Measurements from ENCODE around the gene PDGFC. TPM values are rescaled to one million over a fixed set of nuclear protein-coding genes. Genes with fewer than 3 reads are reported as not detected.
A peak's percentile ranks its signal among the peaks of the same experiment; 100 is the strongest.

The PDGFC gene
- total RNA-seq, 1 donor: 42.8 TPM

DNA sequence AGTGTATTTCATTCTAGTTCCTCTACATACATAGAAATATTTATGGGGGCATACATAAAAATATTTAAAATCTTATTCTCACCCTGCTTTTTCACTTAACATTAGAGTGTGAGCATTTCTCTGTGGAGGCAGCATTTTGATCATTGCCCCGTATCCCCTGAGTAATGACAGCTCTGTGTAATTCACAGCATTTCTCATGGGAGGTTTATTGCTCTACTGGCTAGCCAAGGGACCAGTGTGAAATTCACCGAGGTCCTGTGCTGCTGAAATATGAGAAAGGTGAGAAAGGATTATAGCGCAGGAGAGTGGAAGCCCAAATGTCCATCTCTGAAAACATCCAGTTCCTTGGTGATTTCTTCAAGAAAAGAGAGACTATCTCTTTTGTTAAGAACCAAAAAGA, 22.9 kb downstream of the PDGFC start:
- DNase-seq (ENCODE audit: low read depth): no peak
- no peak overlapping the region for H3K4me3 ChIP-seq (ENCODE audit: low read depth, low read length)
- no peak for TF ChIP-seq CTCF (IDR thresholded peaks at IDR 0.05; ENCODE audit: insufficient read depth, low read length)

GRCh38 chr4:156948133-156948532, 23.5 kb downstream of the PDGFC start:
- no peak overlapping the region for H3K4me3 ChIP-seq (ENCODE audit: low read depth, low read length)
- TF ChIP-seq CTCF (IDR thresholded peaks at IDR 0.05; ENCODE audit: insufficient read depth, low read length): no peak
- no peak for DNase-seq (ENCODE audit: low read depth)

GRCh38 chr4:156946516-156947424, 24.8 kb downstream of the PDGFC start:
- peak; percentile 96 for DNase-seq (ENCODE audit: low read depth)
- no peak for TF ChIP-seq CTCF (IDR thresholded peaks at IDR 0.05; ENCODE audit: insufficient read depth, low read length)
- no peak overlapping the region for H3K4me3 ChIP-seq (ENCODE audit: low read depth, low read length)

GRCh38 chr4:156945532-156945931, 26.1 kb downstream of the PDGFC start:
- TF ChIP-seq CTCF (IDR thresholded peaks at IDR 0.05; ENCODE audit: insufficient read depth, low read length): no peak
- DNase-seq (ENCODE audit: low read depth): no peak
- no peak overlapping the region for H3K4me3 ChIP-seq (ENCODE audit: low read depth, low read length)

DNA sequence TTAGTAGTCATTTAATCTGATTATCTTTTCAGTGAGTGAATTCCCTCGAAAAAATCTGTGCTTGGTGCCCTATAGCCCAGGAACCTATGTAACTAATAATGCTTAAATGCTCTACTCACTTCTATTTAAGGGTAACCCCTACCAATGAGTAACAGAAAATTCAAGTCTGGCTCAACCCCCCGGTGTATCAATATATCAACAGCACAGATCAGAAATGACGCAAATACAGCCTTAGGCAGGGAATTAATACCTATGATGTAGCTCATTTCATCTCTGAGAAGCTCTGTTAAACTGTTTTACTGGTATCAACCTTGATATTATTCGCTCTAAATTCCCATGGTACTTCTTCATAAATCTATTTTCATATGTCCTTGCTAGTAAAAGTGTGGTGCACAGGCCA, 28.6 kb downstream of the PDGFC start:
- TF ChIP-seq CTCF (IDR thresholded peaks at IDR 0.05; ENCODE audit: insufficient read depth, low read length): no peak
- no peak overlapping the region for H3K4me3 ChIP-seq (ENCODE audit: low read depth, low read length)
- no peak for DNase-seq (ENCODE audit: low read depth)

- DNase-seq (ENCODE audit: low read depth): peak; percentile 86
- peak overlapping the region; percentile 15 for H3K4me3 ChIP-seq (ENCODE audit: low read depth, low read length)
- no peak for TF ChIP-seq CTCF (IDR thresholded peaks at IDR 0.05; ENCODE audit: insufficient read depth, low read length)
Observed at GRCh38 chr4:156941940-156942548, 29.6 kb downstream of the PDGFC start.
